Measurements from ENCODE around the gene SLC34A3. TPM values are rescaled to one million over a fixed set of nuclear protein-coding genes. Genes with fewer than 3 reads are reported as not detected.

The SLC34A3 gene
- polyA plus RNA-seq, 2 of the 4 experiments (the other 2 are of a cell fraction), result 0.05 TPM; not detected in 1

- peak; percentile 48; the same call in 1 of the 2 replicates for TF ChIP-seq USF2 (IDR thresholded peaks at IDR 0.05)
- no peak for TF ChIP-seq KDM1A (IDR thresholded peaks at IDR 0.05; ENCODE audit: low read depth)
- 0 out of 2 replicates have a peak, but pooled peaks have one; percentile 32 for TF ChIP-seq TP53 (CRISPR knock-in tag; IDR thresholded peaks at IDR 0.05)
- no peak for TF ChIP-seq RFX5 (IDR thresholded peaks at IDR 0.05)
- 0 out of 2 replicates have a peak, but pooled peaks have one; percentile 14 for TF ChIP-seq TFCP2L1 (CRISPR knock-in tag; IDR thresholded peaks at IDR 0.05)
- TF ChIP-seq RCOR1 (IDR thresholded peaks at IDR 0.05; ENCODE audit: low read depth, low read length), result no peak
- TF ChIP-seq KDM5A (IDR thresholded peaks at IDR 0.05), result no peak
- no peak for TF ChIP-seq SREBF2 (IDR thresholded peaks at IDR 0.05)
- TF ChIP-seq GATA3 (IDR thresholded peaks at IDR 0.05; ENCODE audit: borderline replicate concordance), result no peak
- TF ChIP-seq MAX (IDR thresholded peaks at IDR 0.05), result peak; percentile 84
- no peak for TF ChIP-seq RNF2 (IDR thresholded peaks at IDR 0.05; ENCODE audit: borderline replicate concordance, low read depth)
- TF ChIP-seq FOSB (CRISPR knock-in tag; IDR thresholded peaks at IDR 0.05), result no peak
- no peak for TF ChIP-seq REST (IDR thresholded peaks at IDR 0.05)
- TF ChIP-seq CEBPB (IDR thresholded peaks at IDR 0.05), result 0 out of 4 replicates have a peak, but pooled peaks of 1 of the 2 experiments have one; percentile 19
- peak; percentile 73; the same call in 1 of the 2 replicates for TF ChIP-seq MYC (IDR thresholded peaks at IDR 0.05; ENCODE audit: borderline replicate concordance, low read length)
- TF ChIP-seq MAFK (IDR thresholded peaks at IDR 0.05; ENCODE audit: partially characterized antibody), result no peak
- no peak for TF ChIP-seq JUN (IDR thresholded peaks at IDR 0.05)
- Histone ChIP-seq H3K4me1 (peaks cover 32% of the 10 kb centered on the region), H3K9me3 (no peaks in the 10 kb centered on the region), H3K4me3 (peak overlapping the region; percentile 72), H3K4me2 (peak overlapping the region; percentile 97), H3K27ac (peak overlapping the region; percentile 94 to 96)
- DNase-seq (ENCODE audit: low read depth in 1 of 2, low spot score in 1 of 2) (peak in 1 of 2 experiments; percentile 79), FAIRE-seq (no peak), ATAC-seq (peak; percentile 32 to 71)
- 25% methylated on average over 21 of the region's 30 CpGs for WGBS (ENCODE audit: missing lambda C conversion rate)
- CTCF ChIA-PET, result interaction anchor here (0.9 to 2.8 kb wide), 13 partner anchors 10 to 282 kb away, joined by 3 to 16 read pairs (median 3); partner anchors contain the start of genes EXD3, NOXA1, NRARP and RNF224
- POLR2A ChIA-PET, result interaction anchor here (0.5 to 2.2 kb wide), 7 partner anchors 17 to 342 kb away, joined by 3 to 29 read pairs (median 4); partner anchors contain the start of genes EHMT1, NRARP and TUBB4B
These were observed 46.0 kb downstream of the SLC34A3 start for GRCh38 chr9:137276473-137277328.

GRCh38 chr9:137277329-137278041 is 46.8 kb downstream of the SLC34A3 start, which contains the start of gene TOR4A:
Gene TOR4A, plus strand, starts transcription at chr9:137277726. Its CDS starts 964 bp downstream, at chr9:137278690.
- FAIRE-seq, result no peak
- no peaks in the 10 kb centered on the region for H3K9me3 ChIP-seq
- CTCF ChIA-PET, result interaction anchor here (0.7 to 2.8 kb wide), 14 partner anchors 9 to 281 kb away, joined by 3 to 16 read pairs (median 4); partner anchors contain the start of genes EXD3, NOXA1, NRARP and RNF224
- POLR2A ChIA-PET, result interaction anchor here (0.5 to 2.2 kb wide), 7 partner anchors 16 to 341 kb away, joined by 3 to 29 read pairs (median 4); partner anchors contain the start of genes EHMT1, NRARP and TUBB4B
- peak within 1 kb of the TSS; percentile 72 for H3K4me3 ChIP-seq
- H3K27ac ChIP-seq, result peak within 1 kb of the TSS; percentile 94 to 96
- peaks cover 35% of the 10 kb centered on the region for H3K4me1 ChIP-seq
- under 1% methylated on average over 20 of the region's 25 CpGs for WGBS (ENCODE audit: missing lambda C conversion rate)
- peak; percentile 89 to 92 for DNase-seq (ENCODE audit: low read depth in 1 of 2, low spot score in 1 of 2)
- H3K4me2 ChIP-seq, result peak within 1 kb of the TSS; percentile 97
- peak; percentile 79 to 89 for ATAC-seq
- TF ChIP-seq RARB (CRISPR knock-in tag; IDR thresholded peaks at IDR 0.05) (no peak), KDM5A (IDR thresholded peaks at IDR 0.05) (no peak), HOXB13 (CRISPR knock-in tag; IDR thresholded peaks at IDR 0.05; ENCODE audit: low read depth) (no peak), MYC (IDR thresholded peaks at IDR 0.05; ENCODE audit: borderline replicate concordance, low read length) (0 out of 2 replicates have a peak, but pooled peaks have one; percentile 29), JUN (IDR thresholded peaks at IDR 0.05) (peak; percentile 42 to 83; a peak in 4 of 5 replicates), CBX2 (IDR thresholded peaks at IDR 0.05; ENCODE audit: borderline replicate concordance, low read depth) (no peak), CHD2 (IDR thresholded peaks at IDR 0.05; ENCODE audit: low read length, partially characterized antibody) (no peak), NPAS2 (CRISPR knock-in tag; IDR thresholded peaks at IDR 0.05; ENCODE audit: borderline replicate concordance) (no peak), CTCF (IDR thresholded peaks at IDR 0.05) (peak; percentile 33; the same call in 1 of the 3 replicates), ESRRA (IDR thresholded peaks at IDR 0.05; ENCODE audit: borderline replicate concordance, low read length) (no peak), BCL3 (IDR thresholded peaks at IDR 0.05) (peak; percentile 49; the same call in 1 of the 3 replicates), MAFK (IDR thresholded peaks at IDR 0.05; ENCODE audit: partially characterized antibody) (no peak)
